HG03064 (cell line): ENCODE measurements around the gene ZNF423.

ENCODE experiments used
- ATAC-seq: cut with Tn5 transposase; IDR thresholded peaks from one replicate; pipeline ENCODE4 v1.9.1; 2021; ENCODE audit warnings: low read depth; ENCODE audit not compliant: unreplicated experiment

The ZNF423 gene

DNA sequence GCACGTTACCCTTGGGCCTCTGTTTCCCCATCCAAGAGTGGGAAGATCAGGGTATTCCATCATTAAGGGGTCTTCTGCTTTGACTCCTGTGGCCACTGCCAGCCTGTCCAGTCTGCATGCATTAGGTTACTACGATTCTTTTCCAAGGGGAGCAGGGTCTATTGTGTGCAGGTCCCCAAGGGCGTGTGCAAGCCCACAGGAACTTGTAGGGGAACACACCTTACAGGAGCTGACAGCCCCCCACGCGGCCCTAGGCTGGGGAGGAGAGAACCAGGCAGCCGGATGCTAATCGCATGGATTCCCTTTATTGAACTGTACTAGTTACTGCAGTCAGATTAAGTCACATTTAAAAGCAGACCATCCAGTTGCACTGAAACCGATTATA lies 365.6 kb downstream of the ZNF423 start:
- no peak for ATAC-seq

- ATAC-seq = no peak
Observed at GRCh38 chr16:49489686-49490320, 366.1 kb downstream of the ZNF423 start.

DNA sequence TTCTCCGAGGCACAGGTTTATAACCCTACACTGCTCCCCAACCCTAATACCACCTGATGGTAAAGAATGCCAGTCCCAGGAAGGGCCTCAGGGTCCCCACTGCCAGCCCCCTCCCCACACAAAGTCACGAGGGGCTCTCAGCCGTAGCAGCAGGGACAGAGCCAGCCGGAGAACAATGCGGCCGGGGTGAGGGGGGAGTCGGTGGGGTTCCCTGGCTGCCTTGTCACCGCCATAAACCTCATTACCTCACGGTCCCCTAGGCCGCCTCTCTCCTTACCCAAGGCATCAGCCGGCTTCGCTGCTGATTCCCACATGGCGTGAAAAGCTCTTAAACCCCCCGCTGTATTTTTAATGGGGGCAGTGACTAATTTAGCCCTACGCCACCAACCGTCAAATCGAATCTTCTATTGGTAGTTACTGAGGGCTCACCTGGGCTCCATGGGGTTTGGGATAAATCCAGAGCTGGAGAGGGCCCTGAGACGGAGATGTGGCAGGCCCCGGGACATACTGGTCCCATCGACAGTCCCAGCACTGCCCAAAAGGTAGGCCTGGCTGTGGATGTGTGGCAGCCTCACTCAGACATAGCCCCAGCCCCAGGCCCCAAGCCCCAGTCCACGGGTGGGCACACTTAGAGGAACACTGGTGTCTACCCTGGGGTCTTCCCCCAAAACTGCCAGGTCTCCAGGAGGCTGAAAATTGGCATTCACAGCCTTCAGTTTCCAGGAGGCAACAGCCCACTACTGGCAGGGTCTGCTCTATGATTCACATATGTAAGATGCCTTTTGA lies 367.0 kb downstream of the ZNF423 start:
- ATAC-seq = no peak

- no peak for ATAC-seq
Observed at GRCh38 chr16:49488336-49488735, 367.6 kb downstream of the ZNF423 start.

DNA sequence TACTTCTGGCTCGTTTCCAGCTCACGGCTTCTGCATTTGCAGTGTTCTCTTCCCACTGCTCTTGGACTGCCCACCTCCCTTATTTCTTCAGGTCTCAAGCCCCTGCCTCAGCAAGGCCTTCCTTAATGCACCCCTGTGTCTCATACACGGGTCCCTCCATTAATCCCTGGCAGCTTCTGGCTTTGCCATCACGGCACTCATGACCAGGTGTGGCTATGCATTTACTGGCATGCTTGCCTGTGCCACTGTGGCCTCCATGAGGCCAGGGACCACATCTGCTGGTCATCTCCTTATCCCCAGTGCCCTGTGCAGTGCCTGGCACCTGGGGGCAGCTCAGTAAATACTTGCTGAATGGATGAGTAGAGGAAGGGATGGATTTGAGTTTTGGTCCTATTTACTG lies 368.2 kb downstream of the ZNF423 start:
- ATAC-seq = no peak

DNA sequence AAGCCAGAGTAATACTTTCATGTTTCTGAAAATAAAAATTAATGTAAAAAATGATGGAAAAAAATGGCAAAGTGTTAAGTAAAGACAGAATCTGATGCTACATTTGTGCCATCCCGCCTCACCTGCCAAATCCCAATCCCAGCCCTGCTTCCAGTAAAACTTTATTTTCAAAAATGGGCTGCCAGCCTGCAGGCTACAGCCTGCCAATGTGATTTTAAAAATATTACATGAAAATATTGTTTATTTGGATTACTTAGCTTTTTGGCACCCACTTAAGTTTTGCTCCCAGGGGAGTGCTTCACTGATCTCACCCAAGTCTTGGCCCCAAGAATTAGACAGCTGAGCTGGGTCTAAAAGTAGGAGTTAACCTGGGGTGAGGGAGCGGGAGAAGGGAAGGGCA lies 369.5 kb downstream of the ZNF423 start:
- no peak for ATAC-seq

DNA sequence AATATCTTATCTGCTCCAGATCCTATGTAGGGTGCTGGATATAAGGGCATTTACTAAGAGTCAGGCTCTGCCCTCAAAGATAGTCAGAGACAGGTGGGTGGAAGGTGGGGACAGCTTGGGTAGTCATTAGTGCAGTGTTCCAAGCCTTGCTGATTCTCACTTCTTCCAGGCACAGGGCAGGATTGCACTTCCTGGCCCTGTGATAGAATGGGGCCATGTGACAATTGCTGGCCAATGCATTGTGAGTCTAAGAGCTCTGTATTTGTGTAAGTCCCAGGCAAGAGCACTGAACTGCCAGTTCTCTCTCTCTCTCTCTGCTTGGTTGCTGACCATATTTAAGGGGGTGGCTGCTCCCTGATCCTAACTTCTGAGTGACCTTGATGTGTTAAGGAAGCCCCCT lies 370.2 kb downstream of the ZNF423 start:
- ATAC-seq = no peak

- no peak for ATAC-seq
Observed at GRCh38 chr16:49484936-49485335, 371.0 kb downstream of the ZNF423 start.

GRCh38 chr16:49484451-49484849 lies 371.5 kb downstream of the ZNF423 start:
- ATAC-seq = no peak

GRCh38 chr16:49483651-49484450 lies 372.1 kb downstream of the ZNF423 start:
- no peak for ATAC-seq

DNA sequence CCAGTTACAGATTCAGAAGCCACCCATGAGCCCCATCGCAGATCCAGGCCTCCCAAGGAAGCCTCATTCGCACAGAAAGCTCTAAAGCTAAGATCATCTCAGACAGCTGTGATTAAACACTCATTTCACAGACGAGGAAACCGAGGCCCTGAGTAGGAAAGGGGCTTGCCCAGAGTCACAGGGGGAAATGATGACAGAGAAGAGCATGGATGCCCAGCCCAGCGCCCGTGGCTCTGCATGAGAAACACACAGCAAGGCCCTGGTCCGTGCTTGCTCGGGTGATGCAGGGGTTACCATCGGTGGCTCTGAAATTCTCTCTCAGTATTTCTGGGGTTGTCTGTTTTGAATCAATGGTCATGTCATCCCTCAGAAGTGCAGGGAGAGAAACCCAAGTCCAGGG lies 372.7 kb downstream of the ZNF423 start:
- no peak for ATAC-seq

DNA sequence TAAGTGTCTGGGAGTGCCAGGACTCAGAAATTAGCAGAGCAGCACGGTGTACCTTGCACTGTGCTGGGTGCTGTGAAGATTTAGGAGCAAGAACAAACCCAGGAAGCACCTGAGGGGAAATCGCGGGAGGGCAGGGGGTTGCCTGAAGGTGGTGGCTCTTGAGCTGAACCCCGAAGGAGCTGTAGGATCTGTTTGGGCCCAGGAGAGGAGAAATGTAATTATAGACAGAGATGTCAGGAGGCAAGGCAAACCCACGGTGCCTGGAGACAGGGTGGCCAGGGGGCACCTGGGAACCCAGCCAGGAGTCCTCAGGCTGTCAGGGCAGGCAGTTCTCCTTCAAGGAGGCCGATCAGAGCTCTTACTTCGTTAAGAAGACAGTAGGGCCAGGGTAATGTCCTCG lies 373.2 kb downstream of the ZNF423 start:
- ATAC-seq = no peak

GRCh38 chr16:49478616-49479015 lies 377.3 kb downstream of the ZNF423 start:
- no peak for ATAC-seq

DNA sequence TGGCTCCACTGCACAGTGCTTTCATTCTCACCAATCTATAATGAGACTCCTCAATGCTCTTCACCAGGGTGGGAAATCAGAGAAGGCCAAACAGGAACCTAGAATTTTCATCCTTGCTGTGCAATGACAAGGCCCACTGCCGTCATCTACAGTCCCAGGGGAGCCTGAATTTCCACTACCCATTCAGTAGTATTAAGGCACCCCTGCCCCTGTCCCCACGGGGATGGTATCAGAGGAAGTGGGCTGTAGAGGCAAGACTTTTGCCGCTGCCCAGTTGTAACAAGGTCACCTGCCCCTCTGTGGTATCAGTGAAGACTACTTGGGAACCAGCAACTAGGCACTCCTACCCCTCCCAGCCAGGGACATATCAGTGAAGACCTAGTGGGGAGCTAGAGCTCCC lies 377.8 kb downstream of the ZNF423 start:
- no peak for ATAC-seq

DNA sequence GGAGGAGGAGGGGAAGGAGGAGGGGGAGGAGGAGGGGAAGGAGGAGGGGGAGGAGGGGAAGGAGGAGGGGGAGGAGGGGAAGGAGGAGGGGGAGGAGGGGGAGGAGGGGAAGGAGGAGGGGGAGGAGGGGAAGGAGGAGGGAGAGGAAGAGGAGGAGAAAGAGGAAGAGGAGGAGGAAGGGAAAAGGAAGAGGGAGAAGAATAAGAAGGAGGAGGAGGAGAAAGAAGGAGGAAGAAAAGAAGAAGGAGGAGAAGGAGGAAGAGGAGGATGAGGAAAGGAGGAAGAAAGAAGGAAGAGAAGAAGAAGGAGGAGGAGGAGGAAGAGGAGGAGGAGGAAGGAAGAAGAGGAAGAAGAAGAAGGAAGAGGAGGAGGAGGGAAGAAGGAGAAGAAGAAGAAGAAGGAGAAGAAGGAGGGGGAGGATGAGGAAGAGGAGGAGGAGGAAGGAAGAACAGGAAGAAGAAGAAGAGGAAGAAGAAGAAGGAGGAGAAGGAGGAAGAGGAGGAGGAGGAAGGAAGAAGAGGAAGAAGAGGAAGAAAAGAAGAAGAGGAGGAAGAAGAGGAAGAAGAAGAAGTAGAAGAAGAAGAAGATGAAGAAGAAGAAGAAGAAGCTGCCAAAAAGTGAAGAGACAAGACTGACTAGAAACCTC lies 378.5 kb downstream of the ZNF423 start:
- ATAC-seq = no peak

- ATAC-seq = no peak
Observed at GRCh38 chr16:49474741-49475140, 381.2 kb downstream of the ZNF423 start.

DNA sequence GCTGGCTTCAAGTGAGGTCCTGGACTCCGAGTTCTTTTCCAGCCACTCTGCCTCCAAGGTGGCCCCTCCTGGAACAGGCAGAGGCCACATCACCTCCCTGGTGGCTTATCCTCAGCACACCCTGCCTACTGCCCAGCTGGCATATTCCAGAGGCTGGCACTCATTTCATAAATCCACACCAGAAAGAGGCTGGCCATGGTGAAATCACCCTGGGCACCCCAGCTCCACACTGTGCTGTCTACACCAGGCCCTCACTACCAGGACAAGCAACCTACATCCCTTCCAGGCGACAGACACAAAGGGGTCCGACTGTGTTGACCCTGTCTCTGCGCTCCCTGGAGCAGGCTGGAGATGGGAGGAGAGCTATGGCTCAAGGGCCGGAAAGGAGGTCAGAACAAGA lies 382.1 kb downstream of the ZNF423 start:
- ATAC-seq = no peak

DNA sequence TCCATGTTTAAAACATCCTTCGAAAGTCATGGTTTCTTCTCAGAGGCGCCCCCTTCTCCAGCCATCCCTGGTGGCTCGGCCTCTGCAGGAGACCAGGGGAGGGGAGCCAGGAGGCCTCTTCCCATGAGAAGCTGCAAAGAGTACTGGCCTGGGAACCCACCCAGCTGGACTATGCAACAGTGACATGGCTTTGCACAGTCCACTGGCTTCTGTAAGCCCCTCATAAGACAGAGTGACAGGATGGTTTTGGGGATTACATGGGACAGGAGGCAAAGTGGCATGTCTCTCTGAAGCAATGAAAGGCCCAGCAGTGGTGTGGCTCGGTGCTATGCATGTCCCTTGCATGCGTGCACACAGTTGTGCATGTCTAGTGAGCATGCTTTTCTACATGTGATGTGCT lies 382.8 kb downstream of the ZNF423 start:
- no peak for ATAC-seq

DNA sequence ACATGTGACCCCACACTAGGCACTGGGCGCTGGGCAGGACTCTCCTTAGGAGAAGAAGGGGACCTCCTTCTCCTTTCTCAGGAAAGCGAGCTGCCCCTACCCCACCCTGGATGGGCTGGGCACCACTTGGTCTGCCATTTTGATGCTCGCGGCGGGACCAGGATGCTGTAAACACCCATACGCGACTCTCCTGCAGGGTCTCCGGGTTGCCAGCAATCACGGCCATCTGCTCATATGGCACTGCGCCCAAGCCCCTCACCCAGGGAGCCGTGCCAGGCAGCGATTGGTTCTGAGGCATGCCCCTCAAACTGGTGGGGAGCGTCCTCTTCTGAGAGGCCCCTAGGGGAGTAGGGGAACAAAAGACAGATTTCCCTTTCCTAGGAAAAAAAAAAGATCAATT lies 383.3 kb downstream of the ZNF423 start:
- ATAC-seq = no peak

GRCh38 chr16:49471038-49471727 lies 384.7 kb downstream of the ZNF423 start:
- ATAC-seq = no peak
